Measurements from ENCODE around the gene FOXG1. TPM values are rescaled to one million over a fixed set of nuclear protein-coding genes. Genes with fewer than 3 reads are reported as not detected.

FOXG1 gene
- total RNA-seq, 1 experiment from 2014 or later: not detected

GRCh38 chr14:28764257-28765160, 2.1 kb upstream of the FOXG1 start:
- BruUV-seq (replicated peaks): no TSS peak
- DNase-seq (ENCODE audit: low read depth, low spot score) (no peak), ATAC-seq (no peak)
- H3K4me3 ChIP-seq (replicated peaks in 1 of 2; ENCODE audit: low read depth in 1 of 2, low read length in 2 of 2): no peak overlapping the region
- intact Hi-C loops (cut with micrococcal nuclease): no loop called here
- H3K27me3 ChIP-seq (ENCODE audit: insufficient read depth, low read length): no peaks in the 10 kb centered on the region
- peaks cover 0 to 18% of the 10 kb centered on the region in 2 experiments; a peak in 2 of 4 replicates for H3K9me3 ChIP-seq (ENCODE audit: control insufficient read depth in 1 of 2, insufficient read depth in 1 of 2, low read depth in 1 of 2, low read length in 2 of 2)
- ChIA-PET POLR2A (no interaction called here), CTCF (no interaction called here), RAD21 (ENCODE audit: low non-redundant PET in 1 of 2, low total read pairs in 2 of 2, uncharacterized antibody in 2 of 2, unreplicated experiment in 2 of 2) (no interaction called here)
- no peak overlapping the region for H2AFZ ChIP-seq (ENCODE audit: low read depth, low read length, poor library complexity, severe bottlenecking)
- H3K9me2 ChIP-seq (ENCODE audit: insufficient read depth): no peaks in the 10 kb centered on the region
- H3K27ac ChIP-seq (ENCODE audit: low read depth, low read length): no peak overlapping the region
- no peak overlapping the region for H3K9ac ChIP-seq (ENCODE audit: low read length)
- H4K20me1 ChIP-seq (ENCODE audit: insufficient read depth): no peaks in the 10 kb centered on the region
- no peaks in the 10 kb centered on the region for H3K36me3 ChIP-seq (ENCODE audit: control insufficient read depth in 1 of 2, insufficient read depth in 2 of 2, low read length in 2 of 2)
- no peaks in the 10 kb centered on the region for H3K79me2 ChIP-seq (ENCODE audit: insufficient read depth, low read length)
- no peaks in the 10 kb centered on the region for H3K4me1 ChIP-seq (ENCODE audit: control insufficient read depth in 1 of 2, insufficient read depth in 2 of 2, low read length in 2 of 2)
- TF ChIP-seq EZH2 (IDR thresholded peaks at IDR 0.05) (no peak), JUND (IDR thresholded peaks at IDR 0.05) (no peak)
- H3K4me2 ChIP-seq (ENCODE audit: low read length): no peak overlapping the region

GRCh38 chr14:28765169-28765830, 1.3 kb upstream of the FOXG1 start:
- Histone ChIP-seq H4K20me1 (ENCODE audit: insufficient read depth) (no peaks in the 10 kb centered on the region), H3K27ac (ENCODE audit: low read depth, low read length) (no peak overlapping the region), H3K79me2 (ENCODE audit: insufficient read depth, low read length) (no peaks in the 10 kb centered on the region), H3K4me3 (replicated peaks in 1 of 2; ENCODE audit: low read depth in 1 of 2, low read length in 2 of 2) (no peak overlapping the region), H2AFZ (ENCODE audit: low read depth, low read length, poor library complexity, severe bottlenecking) (no peak overlapping the region), H3K27me3 (ENCODE audit: insufficient read depth, low read length) (no peaks in the 10 kb centered on the region), H3K4me1 (ENCODE audit: control insufficient read depth in 1 of 2, insufficient read depth in 2 of 2, low read length in 2 of 2) (no peaks in the 10 kb centered on the region), H3K9me3 (ENCODE audit: control insufficient read depth in 1 of 2, insufficient read depth in 1 of 2, low read depth in 1 of 2, low read length in 2 of 2) (peaks cover 0 to 15% of the 10 kb centered on the region in 2 experiments; a peak in 2 of 4 replicates), H3K4me2 (ENCODE audit: low read length) (no peak overlapping the region), H3K9ac (ENCODE audit: low read length) (no peak overlapping the region), H3K36me3 (ENCODE audit: control insufficient read depth in 1 of 2, insufficient read depth in 2 of 2, low read length in 2 of 2) (no peaks in the 10 kb centered on the region), H3K9me2 (ENCODE audit: insufficient read depth) (no peaks in the 10 kb centered on the region)
- ATAC-seq (no peak), DNase-seq (ENCODE audit: low read depth, low spot score) (no peak)
- BruUV-seq (replicated peaks): no TSS peak
- CTCF ChIA-PET: no interaction called here
- POLR2A ChIA-PET: no interaction called here
- intact Hi-C loops (cut with micrococcal nuclease): no loop called here
- RAD21 ChIA-PET (ENCODE audit: low non-redundant PET in 1 of 2, low total read pairs in 2 of 2, uncharacterized antibody in 2 of 2, unreplicated experiment in 2 of 2): no interaction called here
- TF ChIP-seq RAD21 (IDR thresholded peaks at IDR 0.05; ENCODE audit: low read depth): no peak
- no peak for TF ChIP-seq ZFX (IDR thresholded peaks at IDR 0.05)
- TF ChIP-seq, protein P1, sequence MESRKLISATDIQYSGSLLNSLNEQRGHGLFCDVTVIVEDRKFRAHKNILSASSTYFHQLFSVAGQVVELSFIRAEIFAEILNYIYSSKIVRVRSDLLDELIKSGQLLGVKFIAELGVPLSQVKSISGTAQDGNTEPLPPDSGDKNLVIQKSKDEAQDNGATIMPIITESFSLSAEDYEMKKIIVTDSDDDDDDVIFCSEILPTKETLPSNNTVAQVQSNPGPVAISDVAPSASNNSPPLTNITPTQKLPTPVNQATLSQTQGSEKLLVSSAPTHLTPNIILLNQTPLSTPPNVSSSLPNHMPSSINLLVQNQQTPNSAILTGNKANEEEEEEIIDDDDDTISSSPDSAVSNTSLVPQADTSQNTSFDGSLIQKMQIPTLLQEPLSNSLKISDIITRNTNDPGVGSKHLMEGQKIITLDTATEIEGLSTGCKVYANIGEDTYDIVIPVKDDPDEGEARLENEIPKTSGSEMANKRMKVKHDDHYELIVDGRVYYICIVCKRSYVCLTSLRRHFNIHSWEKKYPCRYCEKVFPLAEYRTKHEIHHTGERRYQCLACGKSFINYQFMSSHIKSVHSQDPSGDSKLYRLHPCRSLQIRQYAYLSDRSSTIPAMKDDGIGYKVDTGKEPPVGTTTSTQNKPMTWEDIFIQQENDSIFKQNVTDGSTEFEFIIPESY (IDR thresholded peaks at IDR 0.05; ENCODE audit: extremely low read depth, insufficient replicate concordance, low read length): no peak
- TF ChIP-seq, protein P2, sequence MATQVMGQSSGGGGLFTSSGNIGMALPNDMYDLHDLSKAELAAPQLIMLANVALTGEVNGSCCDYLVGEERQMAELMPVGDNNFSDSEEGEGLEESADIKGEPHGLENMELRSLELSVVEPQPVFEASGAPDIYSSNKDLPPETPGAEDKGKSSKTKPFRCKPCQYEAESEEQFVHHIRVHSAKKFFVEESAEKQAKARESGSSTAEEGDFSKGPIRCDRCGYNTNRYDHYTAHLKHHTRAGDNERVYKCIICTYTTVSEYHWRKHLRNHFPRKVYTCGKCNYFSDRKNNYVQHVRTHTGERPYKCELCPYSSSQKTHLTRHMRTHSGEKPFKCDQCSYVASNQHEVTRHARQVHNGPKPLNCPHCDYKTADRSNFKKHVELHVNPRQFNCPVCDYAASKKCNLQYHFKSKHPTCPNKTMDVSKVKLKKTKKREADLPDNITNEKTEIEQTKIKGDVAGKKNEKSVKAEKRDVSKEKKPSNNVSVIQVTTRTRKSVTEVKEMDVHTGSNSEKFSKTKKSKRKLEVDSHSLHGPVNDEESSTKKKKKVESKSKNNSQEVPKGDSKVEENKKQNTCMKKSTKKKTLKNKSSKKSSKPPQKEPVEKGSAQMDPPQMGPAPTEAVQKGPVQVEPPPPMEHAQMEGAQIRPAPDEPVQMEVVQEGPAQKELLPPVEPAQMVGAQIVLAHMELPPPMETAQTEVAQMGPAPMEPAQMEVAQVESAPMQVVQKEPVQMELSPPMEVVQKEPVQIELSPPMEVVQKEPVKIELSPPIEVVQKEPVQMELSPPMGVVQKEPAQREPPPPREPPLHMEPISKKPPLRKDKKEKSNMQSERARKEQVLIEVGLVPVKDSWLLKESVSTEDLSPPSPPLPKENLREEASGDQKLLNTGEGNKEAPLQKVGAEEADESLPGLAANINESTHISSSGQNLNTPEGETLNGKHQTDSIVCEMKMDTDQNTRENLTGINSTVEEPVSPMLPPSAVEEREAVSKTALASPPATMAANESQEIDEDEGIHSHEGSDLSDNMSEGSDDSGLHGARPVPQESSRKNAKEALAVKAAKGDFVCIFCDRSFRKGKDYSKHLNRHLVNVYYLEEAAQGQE (IDR thresholded peaks at IDR 0.05; ENCODE audit: low read depth): no peak
- TF ChIP-seq EGR1 (IDR thresholded peaks at IDR 0.05; ENCODE audit: low read depth): no peak
- TF ChIP-seq, protein P3, sequence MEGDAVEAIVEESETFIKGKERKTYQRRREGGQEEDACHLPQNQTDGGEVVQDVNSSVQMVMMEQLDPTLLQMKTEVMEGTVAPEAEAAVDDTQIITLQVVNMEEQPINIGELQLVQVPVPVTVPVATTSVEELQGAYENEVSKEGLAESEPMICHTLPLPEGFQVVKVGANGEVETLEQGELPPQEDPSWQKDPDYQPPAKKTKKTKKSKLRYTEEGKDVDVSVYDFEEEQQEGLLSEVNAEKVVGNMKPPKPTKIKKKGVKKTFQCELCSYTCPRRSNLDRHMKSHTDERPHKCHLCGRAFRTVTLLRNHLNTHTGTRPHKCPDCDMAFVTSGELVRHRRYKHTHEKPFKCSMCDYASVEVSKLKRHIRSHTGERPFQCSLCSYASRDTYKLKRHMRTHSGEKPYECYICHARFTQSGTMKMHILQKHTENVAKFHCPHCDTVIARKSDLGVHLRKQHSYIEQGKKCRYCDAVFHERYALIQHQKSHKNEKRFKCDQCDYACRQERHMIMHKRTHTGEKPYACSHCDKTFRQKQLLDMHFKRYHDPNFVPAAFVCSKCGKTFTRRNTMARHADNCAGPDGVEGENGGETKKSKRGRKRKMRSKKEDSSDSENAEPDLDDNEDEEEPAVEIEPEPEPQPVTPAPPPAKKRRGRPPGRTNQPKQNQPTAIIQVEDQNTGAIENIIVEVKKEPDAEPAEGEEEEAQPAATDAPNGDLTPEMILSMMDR (IDR thresholded peaks at IDR 0.05 in 2 of 3, conservative IDR thresholded peaks at IDR 0.05 in 1 of 3; ENCODE audit: borderline replicate concordance in 1 of 3, insufficient read depth in 1 of 3, low read depth in 2 of 3, low read length in 2 of 3): no peak
- TF ChIP-seq CBX3 (IDR thresholded peaks at IDR 0.05; ENCODE audit: low read depth): no peak
- TF ChIP-seq MAX (IDR thresholded peaks at IDR 0.05): no peak

All from HCT116 (cell line).